Body of pancreas (tissue), 4 donors: ENCODE results near the gene TLDC2.

ENCODE experiments used
- CTCF ChIP-seq, 7 experiments: fragments of 450-650 bp in 4 of 7; fragments of 200-600 bp in 3 of 7; sonication (generic) in 3 of 7; IDR thresholded peaks; one replicate each; pipeline ENCODE4 v1.5.1; 2016 to 2019; ENCODE audit warnings: antibody characterized with exemption in 7 of 7
- POLR2A ChIP-seq, 3 donors: fragments of 450-650 bp; IDR thresholded peaks; one replicate each; pipeline ENCODE4 v1.6.1; 2016; ENCODE audit warnings: antibody characterized with exemption in 3 of 3, mild to moderate bottlenecking in 2 of 3

- TF ChIP-seq CTCF (IDR thresholded peaks at IDR 0.05), result no peak
- no peak for TF ChIP-seq POLR2A (IDR thresholded peaks at IDR 0.05)
These were observed 40.3 kb downstream of the TLDC2 start for GRCh38 chr20:36916199-36916598.
